Caco-2 (cell line): ENCODE measurements around the gene LTBP2. TPM values are rescaled to one million over a fixed set of nuclear protein-coding genes. Genes with fewer than 3 reads are reported as not detected.

Experiments used
- BruUV-seq: library from RNA; stranded (reverse); fragments of 400-500 nt; replicated peaks from 2 replicates; lab custom pipeline; 2021; lab: Mats Ljungman, UMichigan
- CTCF ChIA-PET: fragments of 300-600 bp; sonication (Branson Sonifier 250); formaldehyde crosslinking; loops from one replicate; lab custom pipeline; 2022; ENCODE audit warnings: antibody characterized with exemption; lab: Charles Lee
- POLR2A ChIA-PET: fragments of 300-600 bp; sonication (Branson Sonifier 250); formaldehyde crosslinking; loops from one replicate; lab custom pipeline; 2022; ENCODE audit warnings: antibody characterized with exemption; lab: Charles Lee
- DNase-seq, 2 experiments: peaks; one replicate each; pipeline versions ENCODE4 v3.0.0 to v3.0.0-alpha.2; 2020 to 2022
- H3K27me3 ChIP-seq: replicated peaks from 2 replicates; pipeline ENCODE4 v1.6.0; 2011; ENCODE audit warnings: low read length; ENCODE audit not compliant: control insufficient read depth, insufficient read depth
- H3K36me3 ChIP-seq: 2 replicates; pipeline ENCODE4 v1.5.1; 2011; ENCODE audit warnings: low read length; ENCODE audit not compliant: control insufficient read depth, insufficient read depth
- H3K4me1 ChIP-seq: fragments of 250-450 bp; sonication (Bioruptor Pico); 2 replicates; pipeline ENCODE4 v1.5.1; 2020; ENCODE audit warnings: mild to moderate bottlenecking
- H3K4me3 ChIP-seq: 2 replicates; pipeline ENCODE4 v1.5.1; 2011; ENCODE audit warnings: low read depth, mild to moderate bottlenecking, control low read depth, low read length
- H3K9me3 ChIP-seq: fragments of 250-450 bp; sonication (Bioruptor Pico); 2 replicates; pipeline ENCODE4 v1.5.1; 2020; ENCODE audit warnings: mild to moderate bottlenecking, moderate library complexity
- H3K27ac Mint-ChIP-seq: one replicate; pipeline ENCODE4 v1.8.0; 2022; ENCODE audit warnings: mixed read lengths; ENCODE audit not compliant: unreplicated experiment
- H3K27me3 Mint-ChIP-seq: one replicate; pipeline ENCODE4 v1.8.0; 2022; ENCODE audit warnings: mixed read lengths; ENCODE audit not compliant: insufficient read depth, unreplicated experiment
- H3K36me3 Mint-ChIP-seq: one replicate; pipeline ENCODE4 v1.8.0; 2022; ENCODE audit warnings: mild to moderate bottlenecking, mixed read lengths; ENCODE audit not compliant: insufficient read depth, unreplicated experiment
- H3K4me1 Mint-ChIP-seq: one replicate; pipeline ENCODE4 v1.8.0; 2022; ENCODE audit warnings: low read depth, mixed read lengths; ENCODE audit not compliant: unreplicated experiment
- H3K4me3 Mint-ChIP-seq: one replicate; pipeline ENCODE4 v1.8.0; 2022; ENCODE audit warnings: mild to moderate bottlenecking, moderate library complexity, mixed read lengths; ENCODE audit not compliant: unreplicated experiment
- H3K9me3 Mint-ChIP-seq: one replicate; pipeline ENCODE4 v1.8.0; 2022; ENCODE audit warnings: mixed read lengths; ENCODE audit not compliant: unreplicated experiment
- intact Hi-C: fragments of 100-400 bp; cut with micrococcal nuclease; formaldehyde crosslinking; loops from one replicate; pipeline ENCODE4 v1.10.0; 2022; ENCODE audit not compliant: unreplicated experiment
- total RNA-seq: library from RNA; stranded (reverse); gene quantifications from 2 replicates; pipeline ENCODE4 v1.2.3, GENCODE V29; 2022
- TF ChIP-seq, protein P1 (sequence below), 2 experiments: fragments of 200-600 bp in 1 of 2; IDR thresholded peaks; 1 replicate in 1 of 2; 2 replicates in 1 of 2; pipeline versions ENCODE4 v1.5.1 to v1.8.0; 2011 to 2022; ENCODE audit warnings: antibody characterized with exemption in 1 of 2, control low read depth in 1 of 2, inconsistent platforms in 1 of 2, low read depth in 1 of 2, low read length in 1 of 2, mild to moderate bottlenecking in 1 of 2, moderate library complexity in 1 of 2; ENCODE audit not compliant: insufficient read depth in 1 of 2, severe bottlenecking in 1 of 2, unreplicated experiment in 1 of 2

The LTBP2 gene
- total RNA-seq, 1 experiment from 2014 or later = 0.86 TPM

DNA sequence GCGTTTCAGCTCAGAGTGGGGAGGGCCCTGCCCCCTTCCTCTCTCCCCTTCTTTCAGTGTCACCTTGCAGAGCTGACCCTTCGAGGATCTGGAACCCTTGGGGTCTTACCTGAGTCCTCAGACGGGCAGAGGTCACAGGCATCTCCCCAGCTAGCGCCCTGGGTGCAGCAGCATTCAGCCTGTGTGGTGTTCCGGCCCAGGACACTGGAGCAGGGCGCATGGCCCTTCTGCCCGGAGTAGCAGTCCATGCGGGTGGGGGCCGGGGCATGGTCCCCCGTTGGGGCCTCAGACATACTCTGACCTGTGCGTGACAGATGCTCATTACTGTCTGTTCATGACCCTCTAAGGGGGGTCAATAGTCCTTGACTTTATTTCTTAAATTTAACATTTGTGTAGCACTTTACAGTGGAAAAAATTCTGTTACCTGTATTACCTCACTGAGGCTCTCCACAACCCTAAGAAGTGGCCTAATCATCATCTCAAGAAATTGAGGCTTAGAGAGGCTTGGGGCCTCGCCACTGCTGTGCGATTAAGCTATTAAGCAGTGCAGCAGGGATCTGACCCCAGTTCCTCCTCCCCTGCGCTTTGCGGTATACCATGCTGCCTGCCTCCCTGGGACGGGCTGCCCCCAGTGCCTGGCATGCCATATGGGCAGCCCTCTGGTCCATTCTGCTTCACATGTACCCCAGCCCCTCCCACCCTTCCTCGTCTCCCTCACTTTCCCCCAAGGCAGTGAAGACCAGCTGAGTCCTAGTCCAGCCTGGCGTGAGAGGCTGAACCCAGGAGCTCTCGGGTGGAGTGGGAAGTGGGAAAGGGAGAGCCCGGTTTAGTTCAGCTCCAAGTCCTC, 106.9 kb downstream of the LTBP2 start:
- H3K36me3 Mint-ChIP-seq = no peaks in the 10 kb centered on the region
- no peak overlapping the region for H3K4me3 Mint-ChIP-seq
- DNase-seq = no peak
- BruUV-seq = no TSS peak
- H3K9me3 Mint-ChIP-seq = no peaks in the 10 kb centered on the region
- H3K4me1 Mint-ChIP-seq = no peaks in the 10 kb centered on the region
- ChIA-PET CTCF (interaction anchor here (0.6 kb wide), 1 partner anchor 330 kb away, joined by 3 read pairs; no protein-coding TSS in a partner anchor), POLR2A (interaction anchor here (0.6 kb wide), 1 partner anchor 258 kb away, joined by 4 read pairs; no protein-coding TSS in a partner anchor)
- H3K27ac Mint-ChIP-seq = no peak overlapping the region
- H3K27me3 Mint-ChIP-seq = peaks cover 7% of the 10 kb centered on the region
- no peaks in the 10 kb centered on the region for H3K27me3 ChIP-seq
- intact Hi-C loops = no loop called here
- TF ChIP-seq, protein P1, sequence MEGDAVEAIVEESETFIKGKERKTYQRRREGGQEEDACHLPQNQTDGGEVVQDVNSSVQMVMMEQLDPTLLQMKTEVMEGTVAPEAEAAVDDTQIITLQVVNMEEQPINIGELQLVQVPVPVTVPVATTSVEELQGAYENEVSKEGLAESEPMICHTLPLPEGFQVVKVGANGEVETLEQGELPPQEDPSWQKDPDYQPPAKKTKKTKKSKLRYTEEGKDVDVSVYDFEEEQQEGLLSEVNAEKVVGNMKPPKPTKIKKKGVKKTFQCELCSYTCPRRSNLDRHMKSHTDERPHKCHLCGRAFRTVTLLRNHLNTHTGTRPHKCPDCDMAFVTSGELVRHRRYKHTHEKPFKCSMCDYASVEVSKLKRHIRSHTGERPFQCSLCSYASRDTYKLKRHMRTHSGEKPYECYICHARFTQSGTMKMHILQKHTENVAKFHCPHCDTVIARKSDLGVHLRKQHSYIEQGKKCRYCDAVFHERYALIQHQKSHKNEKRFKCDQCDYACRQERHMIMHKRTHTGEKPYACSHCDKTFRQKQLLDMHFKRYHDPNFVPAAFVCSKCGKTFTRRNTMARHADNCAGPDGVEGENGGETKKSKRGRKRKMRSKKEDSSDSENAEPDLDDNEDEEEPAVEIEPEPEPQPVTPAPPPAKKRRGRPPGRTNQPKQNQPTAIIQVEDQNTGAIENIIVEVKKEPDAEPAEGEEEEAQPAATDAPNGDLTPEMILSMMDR (IDR thresholded peaks at IDR 0.05; ENCODE audit: insufficient read depth in 1 of 2, low read depth in 1 of 2, low read length in 1 of 2, severe bottlenecking in 1 of 2, unreplicated experiment in 1 of 2) = no peak
- no peak overlapping the region for H3K4me3 ChIP-seq
- no peaks in the 10 kb centered on the region; the same call in 1 of the 2 replicates for H3K36me3 ChIP-seq
- no peaks in the 10 kb centered on the region for H3K4me1 ChIP-seq
- H3K9me3 ChIP-seq = no peaks in the 10 kb centered on the region

DNA sequence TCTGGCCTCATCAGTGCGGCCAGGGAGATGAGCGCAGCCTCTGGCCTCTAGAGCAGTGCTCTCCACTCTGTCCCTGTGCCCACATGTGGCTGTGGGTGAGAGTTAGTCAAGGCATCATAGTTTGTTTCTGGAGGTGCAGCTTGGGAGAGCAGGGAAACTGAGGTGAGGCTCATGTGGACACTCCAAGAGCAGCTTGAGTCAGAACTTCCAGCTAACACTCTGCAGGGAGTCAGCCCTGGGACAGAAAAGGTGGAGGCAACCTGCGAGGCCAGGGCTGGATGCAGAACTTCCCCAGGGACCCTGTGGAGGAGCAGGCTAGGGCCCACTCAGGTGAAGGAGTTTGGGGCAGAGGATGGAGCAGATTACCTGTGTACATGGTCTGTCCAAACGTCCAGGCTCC, 107.6 kb downstream of the LTBP2 start:
- CTCF ChIA-PET = interaction anchor here (0.6 kb wide), 1 partner anchor 48 kb away, joined by 3 read pairs; no protein-coding TSS in a partner anchor
- no TSS peak for BruUV-seq
- no peaks in the 10 kb centered on the region for H3K4me1 ChIP-seq
- H3K36me3 Mint-ChIP-seq = no peaks in the 10 kb centered on the region
- peaks cover 4% of the 10 kb centered on the region for H3K27me3 Mint-ChIP-seq
- no peaks in the 10 kb centered on the region for H3K9me3 Mint-ChIP-seq
- H3K9me3 ChIP-seq = no peaks in the 10 kb centered on the region
- no peak for DNase-seq
- no peaks in the 10 kb centered on the region; the same call in 1 of the 2 replicates for H3K36me3 ChIP-seq
- H3K4me3 ChIP-seq = no peak overlapping the region
- H3K4me1 Mint-ChIP-seq = no peaks in the 10 kb centered on the region
- no peak overlapping the region for H3K27ac Mint-ChIP-seq
- TF ChIP-seq, protein P1 (IDR thresholded peaks at IDR 0.05; ENCODE audit: insufficient read depth in 1 of 2, low read depth in 1 of 2, low read length in 1 of 2, severe bottlenecking in 1 of 2, unreplicated experiment in 1 of 2) = no peak
- H3K27me3 ChIP-seq = no peaks in the 10 kb centered on the region
- H3K4me3 Mint-ChIP-seq = no peak overlapping the region
- intact Hi-C loops = no loop called here
- POLR2A ChIA-PET = no interaction called here

DNA sequence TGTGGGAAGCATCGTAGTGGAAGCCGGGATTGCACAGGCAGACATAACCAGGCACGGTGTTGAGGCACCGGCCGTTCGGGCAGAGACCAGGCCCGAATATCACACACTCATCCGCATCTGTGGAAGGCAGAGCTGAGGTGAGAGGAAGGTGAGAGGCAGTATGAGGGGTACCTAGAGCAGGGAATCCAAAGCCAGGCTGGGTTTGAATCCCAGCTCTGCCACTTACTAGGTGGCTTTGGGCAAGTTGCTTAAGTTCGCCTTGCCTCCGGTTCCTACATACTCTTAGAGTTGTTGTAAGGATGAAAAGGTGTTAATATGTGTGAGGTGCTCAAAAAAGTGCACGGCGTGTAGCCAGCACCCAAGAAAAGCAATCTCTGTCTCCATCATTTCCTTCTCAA, 108.1 kb downstream of the LTBP2 start:
- no peak for DNase-seq
- ChIA-PET CTCF (interaction anchor here (0.6 kb wide), 1 partner anchor 48 kb away, joined by 3 read pairs; no protein-coding TSS in a partner anchor), POLR2A (no interaction called here)
- no TSS peak for BruUV-seq
- no peak overlapping the region for H3K27ac Mint-ChIP-seq
- TF ChIP-seq, protein P1 (IDR thresholded peaks at IDR 0.05; ENCODE audit: insufficient read depth in 1 of 2, low read depth in 1 of 2, low read length in 1 of 2, severe bottlenecking in 1 of 2, unreplicated experiment in 1 of 2) = no peak
- Histone ChIP-seq H3K4me3 (no peak overlapping the region), H3K9me3 (no peaks in the 10 kb centered on the region), H3K27me3 (no peaks in the 10 kb centered on the region), H3K4me1 (no peaks in the 10 kb centered on the region), H3K36me3 (no peaks in the 10 kb centered on the region; the same call in 1 of the 2 replicates)
- no peaks in the 10 kb centered on the region for H3K36me3 Mint-ChIP-seq
- H3K27me3 Mint-ChIP-seq = peaks cover 3% of the 10 kb centered on the region
- no peaks in the 10 kb centered on the region for H3K4me1 Mint-ChIP-seq
- no peaks in the 10 kb centered on the region for H3K9me3 Mint-ChIP-seq
- intact Hi-C loops = no loop called here
- H3K4me3 Mint-ChIP-seq = no peak overlapping the region
